CD4-positive, CD25-positive, alpha-beta regulatory T cell (primary cell): ENCODE results near the gene HECTD1. TPM values are rescaled to one million over a fixed set of nuclear protein-coding genes. Genes with fewer than 3 reads are reported as not detected.
A peak's percentile ranks its signal among the peaks of the same experiment; 100 is the strongest.

ENCODE experiments used
- ATAC-seq, 2 donors: fragments of 150-1000 bp; cut with Tn5 transposase; one replicate each; pipeline ENCODE4 v1.10.0; 2021; ENCODE audit warnings: low read depth in 2 of 2, moderate number of reproducible peaks in 2 of 2, moderate library complexity in 1 of 2
- DNase-seq, 3 donors: peaks; one replicate each; pipeline versions ENCODE4 v3.0.0 to v3.0.0-alpha.2; 2012 to 2022; ENCODE audit warnings: mixed read lengths in 1 of 3
- H3K27ac ChIP-seq: one replicate; pipeline ENCODE4 v1.7.0; 2013; ENCODE audit warnings: mild to moderate bottlenecking, low read length; ENCODE audit not compliant: insufficient read depth, poor library complexity, severe bottlenecking
- H3K27me3 ChIP-seq: one replicate; pipeline ENCODE4 v1.7.0; 2013; ENCODE audit warnings: low read length; ENCODE audit not compliant: control insufficient read depth, insufficient read depth
- H3K36me3 ChIP-seq: one replicate; pipeline ENCODE4 v1.7.0; 2013; ENCODE audit warnings: mild to moderate bottlenecking, low read length, moderate library complexity; ENCODE audit not compliant: control insufficient read depth, insufficient read depth
- H3K4me1 ChIP-seq: 2 replicates; pipeline ENCODE4 v1.7.0; 2013; ENCODE audit warnings: mild to moderate bottlenecking, low read length; ENCODE audit not compliant: insufficient read depth, control insufficient read depth, poor library complexity, severe bottlenecking
- H3K4me3 ChIP-seq: one replicate; pipeline ENCODE4 v1.7.0; 2013; ENCODE audit warnings: low read depth, mild to moderate bottlenecking, low read length, moderate library complexity
- H3K9me3 ChIP-seq, 2 experiments: 1 replicate in 1 of 2; 2 replicates in 1 of 2; pipeline ENCODE4 v1.7.0; 2013; ENCODE audit warnings: low read length in 2 of 2, mild to moderate bottlenecking in 1 of 2, moderate library complexity in 1 of 2; ENCODE audit not compliant: control insufficient read depth in 2 of 2
- H3K27ac Mint-ChIP-seq, 3 donors: one replicate each; pipeline ENCODE4 v1.8.0; 2020 to 2022; ENCODE audit warnings: mild to moderate bottlenecking in 3 of 3, mixed read lengths in 3 of 3, moderate library complexity in 2 of 3
- H3K27me3 Mint-ChIP-seq: one replicate; pipeline ENCODE4 v1.8.0; 2022; ENCODE audit warnings: mild to moderate bottlenecking, mixed read lengths
- H3K36me3 Mint-ChIP-seq: one replicate; pipeline ENCODE4 v1.8.0; 2020; ENCODE audit warnings: mixed read lengths
- H3K4me1 Mint-ChIP-seq, 4 donors: one replicate each; pipeline ENCODE4 v1.8.0; 2020 to 2022; ENCODE audit warnings: mixed read lengths in 4 of 4, mild to moderate bottlenecking in 1 of 4
- H3K4me3 Mint-ChIP-seq, 4 donors: one replicate each; pipeline ENCODE4 v1.8.0; 2020 to 2022; ENCODE audit warnings: mild to moderate bottlenecking in 4 of 4, mixed read lengths in 4 of 4, moderate library complexity in 3 of 4
- H3K9me3 Mint-ChIP-seq, 7 donors: one replicate each; pipeline ENCODE4 v1.8.0; 2020 to 2022; ENCODE audit warnings: mixed read lengths in 7 of 7, mild to moderate bottlenecking in 3 of 7, moderate library complexity in 2 of 7
- polyA plus RNA-seq, 4 donors: library from polyadenylated mRNA; unstranded; fragments of 300-500 nt; fragmentation: Illumina TruSeq; gene quantifications; one replicate each; pipeline ENCODE4 v1.2.3, GENCODE V29; 2021
- total RNA-seq: library from RNA; stranded (reverse); gene quantifications from one replicate; pipeline ENCODE4 v1.2.3, GENCODE V29; 2022

HECTD1 gene
- total and polyA plus RNA-seq, 5 donors from 2014 or later, result 25.3 to 172 (median 27.1) TPM

DNA sequence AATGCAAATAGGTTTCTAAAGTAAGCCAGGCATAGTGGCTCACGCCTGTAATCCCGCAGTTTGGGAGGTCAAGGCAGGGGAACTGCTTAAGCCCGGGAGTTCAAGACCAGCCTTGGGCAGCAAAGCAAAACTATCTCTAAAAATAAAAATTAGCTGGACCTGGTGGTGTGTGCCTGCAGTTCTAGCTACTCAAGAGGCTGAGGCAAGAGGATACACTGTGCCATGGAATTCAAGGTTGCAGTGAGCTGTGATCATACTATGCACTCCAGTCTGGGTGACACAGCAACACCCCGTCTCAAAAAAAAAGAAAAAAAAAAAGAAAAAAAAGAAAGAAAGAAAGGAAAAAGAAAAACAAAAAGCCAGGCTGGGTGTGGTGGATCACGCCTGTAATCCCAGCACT lies 46.3 kb downstream of the HECTD1 start:
- Histone ChIP-seq H3K4me1 (no peaks in the 10 kb centered on the region), H3K9me3 (no peaks in the 10 kb centered on the region), H3K36me3 (peaks cover 75% of the 10 kb centered on the region), H3K27ac (no peak overlapping the region), H3K27me3 (no peaks in the 10 kb centered on the region), H3K4me3 (no peak overlapping the region)
- DNase-seq (no peak), ATAC-seq (no peak)
- peaks cover 0 to 10% (median 6%) of the 10 kb centered on the region in 4 donors for H3K4me1 Mint-ChIP-seq
- H3K4me3 Mint-ChIP-seq, result no peak overlapping the region
- H3K27ac Mint-ChIP-seq, result no peak overlapping the region
- H3K9me3 Mint-ChIP-seq, result peaks cover 0 to 2% (median 0%) of the 10 kb centered on the region in 7 donors
- H3K27me3 Mint-ChIP-seq, result no peaks in the 10 kb centered on the region
- H3K36me3 Mint-ChIP-seq, result peaks cover 22% of the 10 kb centered on the region

DNA sequence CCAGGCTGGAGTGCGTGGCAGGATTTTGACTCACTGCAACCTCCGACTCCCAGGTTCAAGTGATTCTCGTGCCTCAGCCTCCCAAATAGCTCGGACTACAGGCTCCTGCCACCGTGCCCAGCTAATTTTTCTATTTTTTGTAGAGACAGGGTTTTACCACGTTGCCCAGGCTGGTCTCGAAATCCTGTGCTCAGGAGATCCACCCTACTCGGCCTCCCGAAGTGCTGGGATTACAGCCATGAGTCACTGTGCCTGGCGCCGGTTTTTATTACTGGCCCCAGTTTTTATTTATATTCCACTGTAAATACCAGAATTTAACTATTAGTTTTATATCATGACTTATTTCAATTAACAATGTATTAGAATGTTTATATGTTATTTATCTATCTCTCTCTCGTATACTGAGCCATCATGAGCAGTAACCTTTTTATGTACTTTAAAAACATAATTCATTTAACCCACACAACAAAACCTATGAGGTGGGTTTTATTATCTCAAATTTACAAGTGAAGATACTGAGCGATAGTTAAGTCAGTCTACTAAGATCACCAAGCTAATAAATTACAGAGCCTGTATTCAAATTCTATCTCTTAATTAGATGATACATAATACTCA lies 47.8 kb downstream of the HECTD1 start:
- ATAC-seq, result no peak
- Mint-ChIP-seq H3K27me3 (no peaks in the 10 kb centered on the region), H3K4me3 (no peak overlapping the region), H3K27ac (no peak overlapping the region), H3K4me1 (peaks cover 0 to 11% (median under 1%) of the 10 kb centered on the region in 4 donors), H3K36me3 (peaks cover 23% of the 10 kb centered on the region), H3K9me3 (peaks cover 0 to 2% (median 0%) of the 10 kb centered on the region in 7 donors)
- Histone ChIP-seq H3K4me3 (no peak overlapping the region), H3K36me3 (peaks cover 73% of the 10 kb centered on the region), H3K27me3 (no peaks in the 10 kb centered on the region), H3K4me1 (no peaks in the 10 kb centered on the region), H3K9me3 (no peaks in the 10 kb centered on the region), H3K27ac (no peak overlapping the region)
- DNase-seq, result no peak

GRCh38 chr14:31154956-31155355 lies 52.6 kb downstream of the HECTD1 start:
- no peak overlapping the region for H3K27ac ChIP-seq
- no peak overlapping the region for H3K4me3 ChIP-seq
- no peak for ATAC-seq
- no peak for DNase-seq
- H3K36me3 Mint-ChIP-seq, result peaks cover 28% of the 10 kb centered on the region
- peak overlapping the region in 1 of 3 donors; percentile 51 for H3K27ac Mint-ChIP-seq
- no peak overlapping the region for H3K4me3 Mint-ChIP-seq
- no peaks in the 10 kb centered on the region for H3K27me3 Mint-ChIP-seq
- no peaks in the 10 kb centered on the region for H3K4me1 ChIP-seq
- no peaks in the 10 kb centered on the region for H3K9me3 ChIP-seq
- H3K36me3 ChIP-seq, result peaks cover 81% of the 10 kb centered on the region
- peaks cover 0 to 6% (median 3%) of the 10 kb centered on the region in 4 donors for H3K4me1 Mint-ChIP-seq
- peaks cover 0 to 2% (median 0%) of the 10 kb centered on the region in 7 donors for H3K9me3 Mint-ChIP-seq
- no peaks in the 10 kb centered on the region for H3K27me3 ChIP-seq

DNA sequence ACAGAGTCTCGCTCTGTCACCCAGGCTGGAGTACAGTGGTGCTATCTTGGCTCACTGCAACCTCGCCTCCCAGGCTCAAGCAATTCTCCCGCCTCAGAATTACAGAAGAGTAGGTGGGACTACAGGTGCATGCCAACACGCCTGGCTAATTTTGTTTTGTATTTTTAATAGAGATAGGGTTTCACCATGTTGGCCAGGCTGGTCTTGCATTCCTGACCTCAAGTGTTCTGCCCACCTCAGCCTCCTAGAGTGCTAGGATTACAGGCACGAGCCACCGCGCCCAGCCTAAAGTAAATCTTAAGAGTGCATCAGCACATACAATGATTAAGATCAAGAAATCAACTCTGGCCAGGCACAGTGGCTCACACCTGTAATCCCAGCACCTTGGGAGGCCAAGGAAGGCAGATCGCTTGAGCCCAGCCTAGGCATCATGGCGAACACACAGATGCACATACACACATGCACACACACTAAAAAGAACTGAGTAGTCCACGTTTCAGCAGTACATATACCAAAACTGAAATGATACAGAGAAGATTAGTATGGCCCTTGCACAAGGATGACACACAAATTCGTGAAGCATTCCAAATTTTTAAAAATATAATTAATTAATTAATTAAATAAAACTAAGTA lies 65.0 kb downstream of the HECTD1 start:
- Mint-ChIP-seq H3K9me3 (no peaks in the 10 kb centered on the region), H3K27me3 (no peaks in the 10 kb centered on the region), H3K4me1 (peaks cover 0 to 9% (median under 1%) of the 10 kb centered on the region in 4 donors), H3K27ac (no peak overlapping the region), H3K4me3 (no peak overlapping the region), H3K36me3 (peaks cover 27% of the 10 kb centered on the region)
- Histone ChIP-seq H3K9me3 (no peaks in the 10 kb centered on the region), H3K36me3 (peaks cover 89% of the 10 kb centered on the region), H3K27ac (no peak overlapping the region), H3K4me3 (no peak overlapping the region), H3K27me3 (no peaks in the 10 kb centered on the region), H3K4me1 (no peaks in the 10 kb centered on the region)
- DNase-seq (no peak), ATAC-seq (no peak)

GRCh38 chr14:31139301-31139847 lies 68.2 kb downstream of the HECTD1 start:
- H3K27ac Mint-ChIP-seq, result no peak overlapping the region

GRCh38 chr14:31138301-31138700 lies 69.3 kb downstream of the HECTD1 start:
- peaks cover 0 to 11% (median 2%) of the 10 kb centered on the region in 4 donors for H3K4me1 Mint-ChIP-seq
- H3K36me3 ChIP-seq, result peaks cover 78% of the 10 kb centered on the region

More at GRCh38 chr14:31139301-31139847, 68.2 kb downstream of the HECTD1 start:
- Histone ChIP-seq H3K4me1 (no peaks in the 10 kb centered on the region), H3K27me3 (no peaks in the 10 kb centered on the region), H3K27ac (no peak overlapping the region), H3K36me3 (peaks cover 80% of the 10 kb centered on the region), H3K4me3 (no peak overlapping the region), H3K9me3 (no peaks in the 10 kb centered on the region)
- Mint-ChIP-seq H3K4me1 (peaks cover 0 to 9% (median under 1%) of the 10 kb centered on the region in 4 donors), H3K4me3 (no peak overlapping the region), H3K9me3 (no peaks in the 10 kb centered on the region), H3K36me3 (peaks cover 33% of the 10 kb centered on the region), H3K27me3 (no peaks in the 10 kb centered on the region)
- ATAC-seq, result no peak
- no peak for DNase-seq

GRCh38 chr14:31137214-31137889 lies 70.2 kb downstream of the HECTD1 start:
- DNase-seq (no peak), ATAC-seq (no peak)
- Histone ChIP-seq H3K36me3 (peaks cover 82% of the 10 kb centered on the region), H3K9me3 (no peaks in the 10 kb centered on the region), H3K27ac (no peak overlapping the region), H3K4me3 (no peak overlapping the region), H3K27me3 (no peaks in the 10 kb centered on the region), H3K4me1 (peaks cover 3% of the 10 kb centered on the region)
- peak overlapping the region in 2 of 3 donors; percentile 32 to 38 for H3K27ac Mint-ChIP-seq
- no peaks in the 10 kb centered on the region for H3K27me3 Mint-ChIP-seq
- H3K9me3 Mint-ChIP-seq, result no peaks in the 10 kb centered on the region
- peaks cover 0 to 14% (median 4%) of the 10 kb centered on the region in 4 donors for H3K4me1 Mint-ChIP-seq
- peaks cover 34% of the 10 kb centered on the region for H3K36me3 Mint-ChIP-seq
- H3K4me3 Mint-ChIP-seq, result no peak overlapping the region

More at GRCh38 chr14:31138301-31138700, 69.3 kb downstream of the HECTD1 start:
- ATAC-seq (no peak), DNase-seq (no peak)
- H3K27me3 Mint-ChIP-seq, result no peaks in the 10 kb centered on the region
- peak overlapping the region in 1 of 3 donors; percentile 51 for H3K27ac Mint-ChIP-seq
- no peak overlapping the region for H3K4me3 ChIP-seq
- peaks cover 31% of the 10 kb centered on the region for H3K36me3 Mint-ChIP-seq
- no peak overlapping the region for H3K27ac ChIP-seq
- no peaks in the 10 kb centered on the region for H3K9me3 ChIP-seq
- no peaks in the 10 kb centered on the region for H3K27me3 ChIP-seq
- no peaks in the 10 kb centered on the region for H3K4me1 ChIP-seq
- H3K9me3 Mint-ChIP-seq, result no peaks in the 10 kb centered on the region
- no peak overlapping the region for H3K4me3 Mint-ChIP-seq
